ENCODE results near the gene USP30.

DNA sequence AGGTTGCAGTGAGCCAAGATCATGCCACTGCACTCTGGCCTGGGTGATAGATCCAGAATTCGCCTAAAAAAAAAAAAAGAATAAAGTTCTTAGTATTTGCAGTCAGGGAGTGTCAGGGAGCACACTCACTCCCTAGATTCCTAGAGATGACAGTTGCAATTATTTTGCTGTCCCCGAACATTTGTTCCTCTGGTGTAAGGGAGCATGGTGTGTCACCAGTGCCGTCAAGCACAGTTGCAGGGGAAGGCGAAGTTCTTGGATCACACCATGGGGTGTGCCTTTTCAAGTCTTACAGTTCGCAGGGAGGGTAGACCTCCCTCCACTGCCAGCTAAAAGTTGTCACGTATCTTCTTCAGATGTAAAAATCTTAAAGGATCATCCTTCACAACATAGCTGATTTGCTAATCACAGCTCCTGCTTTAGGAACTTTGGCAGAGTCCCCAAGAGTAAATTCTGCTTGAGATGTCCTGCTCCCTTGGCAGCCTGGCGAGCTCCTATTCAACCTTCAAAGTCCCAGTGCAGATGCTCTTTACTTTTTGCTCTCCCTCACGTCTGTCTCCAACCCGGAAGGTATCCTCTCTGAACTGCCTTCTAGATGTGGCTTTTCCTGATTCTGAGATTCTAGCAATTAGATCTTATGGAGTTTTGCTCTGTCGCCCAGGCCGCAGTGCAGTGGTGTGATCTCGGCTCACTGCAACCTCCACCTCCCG, 75.3 kb downstream of the USP30 start:
- TF ChIP-seq POLR2A (IDR thresholded peaks at IDR 0.05) (no peak), CTCF (IDR thresholded peaks at IDR 0.05) (no peak)
